CD8-positive, alpha-beta memory T cell (primary cell): ENCODE measurements around the gene CDH23. TPM values are rescaled to one million over a fixed set of nuclear protein-coding genes. Genes with fewer than 3 reads are reported as not detected.

Experiments
- CTCF ChIA-PET: fragments of 350-600 bp; sonication (Branson Sonifier 250); formaldehyde crosslinking; loops from one replicate; lab custom pipeline; 2021; ENCODE audit warnings: antibody characterized with exemption; lab: Charles Lee
- POLR2A ChIA-PET: fragments of 350-600 bp; sonication (Branson Sonifier 250); formaldehyde crosslinking; loops from one replicate; lab custom pipeline; 2021; ENCODE audit warnings: antibody characterized with exemption; lab: Charles Lee
- DNase-seq, 5 donors: peaks; one replicate each; pipeline versions ENCODE4 v3.0.0 to v3.0.0-alpha.2; 2020 to 2022; ENCODE audit warnings: mixed read lengths in 1 of 5
- H3K27ac ChIP-seq: one replicate; pipeline ENCODE4 v1.7.0; 2013; ENCODE audit warnings: low read depth, mild to moderate bottlenecking, low read length, moderate library complexity
- H3K27me3 ChIP-seq: 2 replicates; pipeline ENCODE4 v1.7.0; 2013; ENCODE audit warnings: low read length, mild to moderate bottlenecking; ENCODE audit not compliant: insufficient read depth, poor library complexity, severe bottlenecking
- H3K36me3 ChIP-seq: 2 replicates; pipeline ENCODE4 v1.7.0; 2013; ENCODE audit warnings: mild to moderate bottlenecking, low read length, moderate library complexity; ENCODE audit not compliant: insufficient read depth
- H3K4me1 ChIP-seq: 2 replicates; pipeline ENCODE4 v1.7.0; 2013; ENCODE audit warnings: mild to moderate bottlenecking, low read length, moderate library complexity; ENCODE audit not compliant: insufficient read depth
- H3K4me3 ChIP-seq: 2 replicates; pipeline ENCODE4 v1.7.0; 2013; ENCODE audit warnings: mild to moderate bottlenecking, low read length
- H3K9me3 ChIP-seq: 2 replicates; pipeline ENCODE4 v1.7.0; 2013; ENCODE audit warnings: mild to moderate bottlenecking, low read length
- H3K27ac Mint-ChIP-seq, 8 donors: one replicate each; pipeline ENCODE4 v1.8.0; 2020 to 2021; ENCODE audit warnings: mixed read lengths in 8 of 8, mild to moderate bottlenecking in 6 of 8, inconsistent platforms in 3 of 8, moderate library complexity in 3 of 8
- H3K27me3 Mint-ChIP-seq, 2 donors: one replicate each; pipeline ENCODE4 v1.8.0; 2020 to 2021; ENCODE audit warnings: mixed read lengths in 2 of 2, mild to moderate bottlenecking in 1 of 2, moderate library complexity in 1 of 2
- H3K36me3 Mint-ChIP-seq, 3 donors: one replicate each; pipeline ENCODE4 v1.8.0; 2020 to 2021; ENCODE audit warnings: mixed read lengths in 3 of 3, inconsistent platforms in 1 of 3, mild to moderate bottlenecking in 1 of 3
- H3K4me1 Mint-ChIP-seq, 3 donors: one replicate each; pipeline ENCODE4 v1.8.0; 2020 to 2021; ENCODE audit warnings: mixed read lengths in 3 of 3, inconsistent platforms in 1 of 3, mild to moderate bottlenecking in 1 of 3
- H3K4me3 Mint-ChIP-seq, 7 donors: one replicate each; pipeline ENCODE4 v1.8.0; 2020 to 2021; ENCODE audit warnings: mixed read lengths in 7 of 7, mild to moderate bottlenecking in 6 of 7, moderate library complexity in 4 of 7, inconsistent platforms in 2 of 7
- H3K9me3 Mint-ChIP-seq, 5 donors: one replicate each; pipeline ENCODE4 v1.8.0; 2020 to 2022; ENCODE audit warnings: mixed read lengths in 5 of 5, mild to moderate bottlenecking in 3 of 5, moderate library complexity in 2 of 5, inconsistent platforms in 1 of 5
- polyA plus RNA-seq: library from polyadenylated mRNA; unstranded; fragments of 300-500 nt; fragmentation: Illumina TruSeq; gene quantifications from one replicate; pipeline ENCODE4 v1.2.3, GENCODE V29; 2021
- total RNA-seq, 2 experiments: library from RNA; stranded (reverse); gene quantifications; one replicate each; pipeline ENCODE4 v1.2.3, GENCODE V29; 2021

The CDH23 gene
- total and polyA plus RNA-seq, 3 experiments from 2014 or later, result 0.74 to 2.0 (median 0.78) TPM

DNA sequence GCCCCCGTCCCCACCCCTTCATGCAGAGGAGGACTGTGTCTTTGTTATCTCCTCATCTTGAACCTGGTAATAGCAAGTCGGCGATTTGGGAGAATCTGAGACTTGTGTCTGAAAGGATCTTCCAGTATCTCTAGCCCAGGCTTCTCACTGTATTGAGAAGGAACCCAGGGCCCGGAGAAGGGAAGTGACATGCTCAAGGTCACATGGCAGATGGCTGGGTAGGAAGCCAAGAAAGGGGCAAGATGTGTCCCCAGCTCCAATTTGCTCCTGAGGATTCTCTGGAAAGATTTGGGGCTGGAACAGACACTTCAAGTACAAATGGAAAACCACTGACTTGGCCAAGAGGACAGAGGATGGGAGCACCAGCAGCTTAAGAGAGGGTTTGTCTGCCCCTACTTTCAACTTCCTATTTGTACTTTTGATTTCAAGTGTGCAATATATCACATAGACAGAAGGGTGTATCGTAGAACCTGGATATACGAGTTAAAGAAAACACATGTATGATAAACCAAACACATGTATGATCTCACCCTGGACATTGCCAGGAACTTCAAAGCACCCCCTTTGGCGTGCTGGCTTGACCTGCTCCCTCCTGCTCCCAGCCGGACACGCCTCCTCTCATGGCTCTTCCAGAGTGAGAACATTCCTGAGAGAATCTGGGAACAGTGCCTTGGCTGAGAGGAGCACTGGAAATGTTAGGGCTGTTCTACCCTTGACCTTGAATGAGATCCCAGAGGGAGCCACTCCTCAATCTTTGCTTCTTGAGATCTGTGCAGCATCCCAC is 79.7 kb downstream of the CDH23 start:
- Mint-ChIP-seq H3K9me3 (no peaks in the 10 kb centered on the region), H3K4me1 (no peaks in the 10 kb centered on the region), H3K27ac (no peak overlapping the region), H3K4me3 (no peak overlapping the region), H3K27me3 (peaks cover 21 to 37% of the 10 kb centered on the region in 2 donors), H3K36me3 (no peaks in the 10 kb centered on the region)
- no peaks in the 10 kb centered on the region for H3K9me3 ChIP-seq
- H3K27me3 ChIP-seq, result no peaks in the 10 kb centered on the region
- H3K27ac ChIP-seq, result no peak overlapping the region
- no peak overlapping the region for H3K4me3 ChIP-seq
- H3K36me3 ChIP-seq, result no peaks in the 10 kb centered on the region
- POLR2A ChIA-PET, result no interaction called here
- no peak for DNase-seq
- CTCF ChIA-PET, result no interaction called here
- no peaks in the 10 kb centered on the region for H3K4me1 ChIP-seq

DNA sequence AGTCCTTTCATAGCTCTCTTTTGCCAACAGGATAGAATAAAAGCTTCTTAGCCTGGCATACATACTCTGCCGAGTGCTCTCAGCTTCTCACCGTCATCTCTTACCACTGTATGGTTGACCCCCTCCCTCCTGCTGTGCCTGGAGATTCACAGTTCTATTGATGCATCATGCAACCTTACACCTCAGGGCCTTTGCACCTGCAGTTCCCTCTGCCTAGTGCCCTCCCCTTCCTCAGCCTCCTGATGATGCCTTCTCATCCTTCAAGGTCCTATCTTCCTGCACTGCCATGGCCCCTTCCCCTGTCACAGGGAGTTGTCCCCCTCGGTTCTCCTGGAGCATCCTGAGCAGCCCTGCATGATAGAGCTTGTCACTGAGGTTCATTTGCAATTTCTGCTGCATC is 81.5 kb downstream of the CDH23 start:
- Mint-ChIP-seq H3K36me3 (no peaks in the 10 kb centered on the region), H3K27me3 (peaks cover 19 to 48% of the 10 kb centered on the region in 2 donors)

DNA sequence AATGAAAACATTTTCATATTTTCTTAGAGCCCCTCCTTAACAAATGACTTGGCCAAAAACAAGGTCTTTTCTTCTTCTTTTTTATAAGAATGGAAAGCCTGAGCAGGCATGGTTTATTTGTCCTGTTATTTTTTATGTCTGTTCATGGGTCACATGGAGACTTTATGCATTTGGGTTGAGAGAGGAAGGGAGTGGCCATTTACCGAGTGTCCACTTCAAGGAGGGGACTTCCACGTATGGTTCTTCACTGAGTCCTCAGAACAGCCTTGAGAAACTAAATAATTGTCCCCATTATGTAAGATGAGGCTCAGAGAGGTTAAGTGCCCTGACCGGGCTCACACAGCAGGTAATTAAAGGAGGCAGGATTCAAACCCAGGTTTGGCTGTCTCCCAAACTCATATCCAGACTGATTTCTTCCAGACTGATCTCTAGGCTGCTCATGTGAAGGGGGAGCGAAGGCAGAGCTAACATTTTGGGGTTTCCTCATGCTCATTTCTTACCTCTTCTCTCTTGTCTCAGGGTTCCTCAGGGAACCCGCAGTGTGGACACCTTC is 82.2 kb downstream of the CDH23 start:
- Mint-ChIP-seq H3K4me1 (no peaks in the 10 kb centered on the region), H3K4me3 (no peak overlapping the region), H3K9me3 (no peaks in the 10 kb centered on the region), H3K36me3 (no peaks in the 10 kb centered on the region), H3K27me3 (peaks cover 19 to 52% of the 10 kb centered on the region in 2 donors), H3K27ac (no peak overlapping the region)
- no peaks in the 10 kb centered on the region for H3K27me3 ChIP-seq
- DNase-seq, result no peak
- no peaks in the 10 kb centered on the region for H3K4me1 ChIP-seq
- ChIA-PET POLR2A (no interaction called here), CTCF (no interaction called here)
- H3K9me3 ChIP-seq, result no peaks in the 10 kb centered on the region
- H3K27ac ChIP-seq, result no peak overlapping the region
- no peaks in the 10 kb centered on the region for H3K36me3 ChIP-seq
- H3K4me3 ChIP-seq, result no peak overlapping the region

More for the DNA sequence above, 81.5 kb downstream of the CDH23 start:
- DNase-seq, result no peak
- H3K27ac ChIP-seq, result no peak overlapping the region
- no peaks in the 10 kb centered on the region for H3K9me3 Mint-ChIP-seq
- no peaks in the 10 kb centered on the region for H3K27me3 ChIP-seq
- no peak overlapping the region for H3K4me3 ChIP-seq
- no peaks in the 10 kb centered on the region for H3K36me3 ChIP-seq
- H3K9me3 ChIP-seq, result no peaks in the 10 kb centered on the region
- ChIA-PET POLR2A (no interaction called here), CTCF (no interaction called here)
- no peaks in the 10 kb centered on the region for H3K4me1 Mint-ChIP-seq
- no peak overlapping the region for H3K4me3 Mint-ChIP-seq
- H3K27ac Mint-ChIP-seq, result no peak overlapping the region
- no peaks in the 10 kb centered on the region for H3K4me1 ChIP-seq

DNA sequence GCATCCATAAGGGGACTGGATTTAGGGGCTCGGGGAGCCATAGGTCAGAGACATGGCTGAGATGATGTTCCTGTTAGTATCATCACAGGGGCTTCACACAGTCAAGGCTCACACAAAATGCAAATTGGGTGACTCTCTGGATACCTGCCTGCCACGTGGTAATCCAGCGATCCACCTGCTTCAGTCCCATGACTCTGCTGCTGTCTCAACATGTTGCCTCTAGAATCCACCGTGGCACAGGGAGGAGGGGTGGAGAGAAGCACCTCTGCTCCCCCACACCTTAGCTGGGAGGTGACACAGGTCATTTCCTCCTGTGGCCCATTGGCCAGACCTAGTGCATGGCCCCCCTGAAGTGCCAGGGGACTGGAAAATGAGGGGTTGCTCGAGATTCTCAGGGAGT is 83.1 kb downstream of the CDH23 start:
- H3K4me1 ChIP-seq, result no peaks in the 10 kb centered on the region
- no peaks in the 10 kb centered on the region for H3K27me3 ChIP-seq
- H3K27ac Mint-ChIP-seq, result no peak overlapping the region
- H3K36me3 ChIP-seq, result no peaks in the 10 kb centered on the region
- no peak for DNase-seq
- no peak overlapping the region for H3K27ac ChIP-seq
- H3K36me3 Mint-ChIP-seq, result no peaks in the 10 kb centered on the region
- no peak overlapping the region for H3K4me3 Mint-ChIP-seq
- peaks cover 21 to 50% of the 10 kb centered on the region in 2 donors for H3K27me3 Mint-ChIP-seq
- H3K4me3 ChIP-seq, result no peak overlapping the region
- H3K4me1 Mint-ChIP-seq, result no peaks in the 10 kb centered on the region
- no peaks in the 10 kb centered on the region for H3K9me3 Mint-ChIP-seq
- no peaks in the 10 kb centered on the region for H3K9me3 ChIP-seq
- ChIA-PET POLR2A (no interaction called here), CTCF (no interaction called here)

DNA sequence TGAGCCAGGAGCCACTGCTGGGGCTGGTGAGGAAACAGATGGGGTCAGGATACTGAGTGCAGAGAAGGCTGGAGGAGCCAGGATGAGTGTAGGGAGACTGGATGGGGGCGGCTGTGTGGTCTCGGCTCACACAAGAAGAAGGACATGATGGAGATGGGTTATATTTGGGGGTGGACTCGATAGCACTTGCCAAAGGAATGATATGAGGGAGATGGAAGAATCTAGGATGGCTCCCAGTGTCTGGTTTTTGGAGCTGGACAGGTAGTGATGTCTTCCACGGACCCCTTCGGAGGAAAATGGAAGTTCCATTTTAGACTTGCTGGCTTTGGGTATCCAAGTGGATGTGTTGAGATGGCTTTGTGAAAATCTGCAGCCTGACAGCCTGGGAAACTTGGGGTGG is 83.9 kb downstream of the CDH23 start:
- Histone ChIP-seq H3K27me3 (no peaks in the 10 kb centered on the region), H3K4me3 (no peak overlapping the region), H3K27ac (no peak overlapping the region), H3K4me1 (no peaks in the 10 kb centered on the region), H3K36me3 (no peaks in the 10 kb centered on the region), H3K9me3 (no peaks in the 10 kb centered on the region)
- Mint-ChIP-seq H3K27ac (no peak overlapping the region), H3K4me1 (no peaks in the 10 kb centered on the region), H3K4me3 (no peak overlapping the region), H3K27me3 (peaks cover 17 to 42% of the 10 kb centered on the region in 2 donors), H3K9me3 (no peaks in the 10 kb centered on the region), H3K36me3 (no peaks in the 10 kb centered on the region)
- no peak for DNase-seq
- ChIA-PET POLR2A (no interaction called here), CTCF (no interaction called here)

DNA sequence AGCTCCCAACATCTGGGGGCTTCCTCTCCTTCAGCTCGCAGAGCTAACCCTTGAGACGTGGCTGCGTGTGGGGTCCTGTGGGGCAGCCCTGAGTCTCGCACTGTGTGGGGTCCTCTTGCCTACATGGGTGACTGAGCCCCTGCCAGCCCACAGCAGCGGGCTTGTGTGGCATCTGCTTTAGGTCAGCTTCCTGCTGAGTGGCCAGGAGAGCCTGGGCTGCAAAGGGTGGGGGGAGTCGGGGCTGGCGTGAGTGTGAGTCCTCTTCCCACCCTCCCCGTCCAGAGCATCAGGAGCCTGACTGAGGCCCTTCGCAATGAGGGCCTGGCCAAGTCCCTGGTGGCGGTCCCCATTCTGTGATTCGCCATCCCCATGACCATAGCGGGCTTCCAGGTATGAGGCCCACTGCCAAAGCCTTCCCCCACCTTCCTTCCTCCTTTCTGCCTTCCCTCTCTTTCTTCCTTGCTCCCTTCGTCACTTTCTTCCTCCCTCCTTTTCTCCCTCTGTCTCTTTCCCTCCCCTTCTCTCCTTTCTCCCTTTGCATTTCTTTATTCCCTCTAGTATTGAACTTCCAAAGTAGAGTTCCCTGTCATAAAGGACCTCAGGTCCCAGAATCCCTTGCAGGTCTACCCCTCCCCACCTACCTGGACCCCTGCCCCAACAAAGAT is 85.2 kb downstream of the CDH23 start:
- H3K9me3 ChIP-seq, result no peaks in the 10 kb centered on the region
- no peaks in the 10 kb centered on the region for H3K4me1 Mint-ChIP-seq
- H3K36me3 Mint-ChIP-seq, result no peaks in the 10 kb centered on the region
- H3K36me3 ChIP-seq, result no peaks in the 10 kb centered on the region
- H3K4me3 Mint-ChIP-seq, result no peak overlapping the region
- no peaks in the 10 kb centered on the region for H3K4me1 ChIP-seq
- no peak overlapping the region for H3K27ac ChIP-seq
- H3K4me3 ChIP-seq, result no peak overlapping the region
- peaks cover 13 to 41% of the 10 kb centered on the region in 2 donors for H3K27me3 Mint-ChIP-seq
- no peaks in the 10 kb centered on the region for H3K27me3 ChIP-seq
- CTCF ChIA-PET, result no interaction called here
- no peaks in the 10 kb centered on the region for H3K9me3 Mint-ChIP-seq
- no peak overlapping the region for H3K27ac Mint-ChIP-seq
- POLR2A ChIA-PET, result no interaction called here
- DNase-seq, result no peak

DNA sequence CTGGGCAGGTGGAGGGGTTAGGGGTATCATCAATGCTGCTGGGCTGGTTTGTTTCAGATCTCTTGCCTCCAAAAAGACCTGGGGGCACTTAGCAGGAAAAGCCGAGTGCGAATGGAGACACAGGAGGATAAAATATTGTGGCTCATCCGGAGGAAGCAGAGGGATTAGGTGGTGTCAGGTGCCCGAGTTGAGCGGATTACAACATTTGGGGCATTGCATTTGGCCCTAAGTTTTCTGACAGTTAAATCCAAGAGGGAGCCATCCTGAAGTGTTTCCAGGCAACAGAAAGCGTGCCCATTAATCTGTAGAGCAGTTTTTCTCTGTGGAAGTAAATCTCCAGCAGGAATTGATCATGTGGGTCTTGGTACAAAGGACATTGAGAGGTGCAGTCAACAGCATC is 85.9 kb downstream of the CDH23 start:
- Histone ChIP-seq H3K4me1 (no peaks in the 10 kb centered on the region), H3K9me3 (no peaks in the 10 kb centered on the region), H3K27ac (no peak overlapping the region), H3K4me3 (no peak overlapping the region), H3K36me3 (no peaks in the 10 kb centered on the region), H3K27me3 (no peaks in the 10 kb centered on the region)
- Mint-ChIP-seq H3K36me3 (no peaks in the 10 kb centered on the region), H3K27me3 (peaks cover 13 to 38% of the 10 kb centered on the region in 2 donors), H3K9me3 (no peaks in the 10 kb centered on the region), H3K4me3 (no peak overlapping the region), H3K4me1 (no peaks in the 10 kb centered on the region), H3K27ac (no peak overlapping the region)
- ChIA-PET POLR2A (no interaction called here), CTCF (no interaction called here)
- DNase-seq, result no peak

DNA sequence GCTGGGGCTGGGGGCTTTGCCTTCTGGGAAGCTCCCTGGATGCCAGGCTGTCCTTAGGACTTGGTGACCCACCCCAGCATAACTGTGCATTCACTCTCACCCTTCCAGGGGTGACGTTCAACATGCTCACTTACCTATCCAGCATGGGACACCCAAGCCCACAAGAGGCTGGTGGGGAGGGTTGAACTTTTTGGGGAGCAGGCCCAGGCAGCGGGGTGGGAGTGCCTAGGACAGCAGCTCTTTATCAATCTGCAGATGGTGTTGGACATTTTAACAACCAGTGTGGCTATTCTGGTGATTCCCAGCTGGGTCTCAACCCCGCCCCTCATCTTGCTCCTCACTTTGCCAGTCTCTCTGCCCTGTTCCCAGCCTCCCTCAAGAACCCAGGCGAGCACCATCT is 86.4 kb downstream of the CDH23 start:
- Histone ChIP-seq H3K4me1 (no peaks in the 10 kb centered on the region), H3K36me3 (no peaks in the 10 kb centered on the region), H3K9me3 (no peaks in the 10 kb centered on the region), H3K4me3 (no peak overlapping the region), H3K27me3 (no peaks in the 10 kb centered on the region), H3K27ac (no peak overlapping the region)
- Mint-ChIP-seq H3K9me3 (no peaks in the 10 kb centered on the region), H3K4me3 (no peak overlapping the region), H3K4me1 (no peaks in the 10 kb centered on the region), H3K27me3 (peaks cover 13 to 34% of the 10 kb centered on the region in 2 donors), H3K27ac (no peak overlapping the region), H3K36me3 (no peaks in the 10 kb centered on the region)
- DNase-seq, result no peak
- ChIA-PET CTCF (no interaction called here), POLR2A (no interaction called here)
